ENCODE data around the gene BCOR. TPM values are rescaled to one million over a fixed set of nuclear protein-coding genes. Genes with fewer than 3 reads are reported as not detected.
A peak's percentile ranks its signal among the peaks of the same experiment; 100 is the strongest.

BCOR gene
- total RNA-seq, 4 donors from 2014 or later = 19.9 to 32.5 (median 26.0) TPM

GRCh38 chrX:40107291-40108161, 9.8 kb upstream of the BCOR start:
- no peak for TF ChIP-seq CTCF (IDR thresholded peaks at IDR 0.05)
- TF ChIP-seq EP300 (IDR thresholded peaks at IDR 0.05) = no peak
- no peak for TF ChIP-seq POLR2AphosphoS5 (IDR thresholded peaks at IDR 0.05)
- TF ChIP-seq POLR2A (IDR thresholded peaks at IDR 0.05; ENCODE audit: low read depth) = no peak
- intact Hi-C loops (cut with DNase I) = loop anchor here (5.0 kb wide), 1 partner anchor 45 kb away; no protein-coding TSS in a partner anchor
- Histone ChIP-seq H3K27me3 (peaks cover 0 to 15% (median 4%) of the 10 kb centered on the region in 4 donors), H3K27ac (replicated peaks in 1 of 4) (peak overlapping the region; percentile 83 to 98 (median 96)), H3K4me3 (peak overlapping the region; percentile 59 to 81 (median 68)), H3K9me3 (no peaks in the 10 kb centered on the region), H3K4me1 (peaks cover 31 to 72% (median 33%) of the 10 kb centered on the region in 4 donors), H3K36me3 (no peaks in the 10 kb centered on the region)
- WGBS = 17% methylated on average over 39 of the region's 76 CpGs
- no peak for DNase-seq (ENCODE audit: extremely low spot score)

- intact Hi-C loops (cut with DNase I) = loop anchor here (5.0 kb wide), 1 partner anchor 46 kb away; no protein-coding TSS in a partner anchor
- no peak for DNase-seq (ENCODE audit: extremely low spot score)
- WGBS = 3% methylated on average over 33 of the region's 36 CpGs
- peak overlapping the region; percentile 83 to 98 (median 96) for H3K27ac ChIP-seq (replicated peaks in 1 of 4)
- no peaks in the 10 kb centered on the region for H3K9me3 ChIP-seq
- H3K4me1 ChIP-seq = peaks cover 31 to 77% (median 33%) of the 10 kb centered on the region in 4 donors
- no peaks in the 10 kb centered on the region for H3K36me3 ChIP-seq
- H3K27me3 ChIP-seq = peaks cover 0 to 19% (median 4%) of the 10 kb centered on the region in 4 donors
- peak overlapping the region; percentile 59 to 81 (median 68) for H3K4me3 ChIP-seq
- peak in 1 of 2 donors; percentile 16 for TF ChIP-seq POLR2AphosphoS5 (IDR thresholded peaks at IDR 0.05)
- TF ChIP-seq EP300 (IDR thresholded peaks at IDR 0.05) = no peak
Observed at GRCh38 chrX:40106676-40107290, 9.0 kb upstream of the BCOR start.

GRCh38 chrX:40105835-40106675, 8.3 kb upstream of the BCOR start:
- H3K27ac ChIP-seq (replicated peaks in 1 of 4) = peak overlapping the region; percentile 83 to 98 (median 96)
- H3K27me3 ChIP-seq = peaks cover 0 to 19% (median 4%) of the 10 kb centered on the region in 4 donors
- 9% methylated on average over 17 of the region's 85 CpGs for WGBS
- intact Hi-C loops (cut with DNase I) = loop anchor here (5.0 kb wide), 1 partner anchor 46 kb away; no protein-coding TSS in a partner anchor
- H3K36me3 ChIP-seq = no peaks in the 10 kb centered on the region
- no peaks in the 10 kb centered on the region for H3K9me3 ChIP-seq
- peaks cover 31 to 79% (median 33%) of the 10 kb centered on the region in 4 donors for H3K4me1 ChIP-seq
- DNase-seq (ENCODE audit: extremely low spot score) = no peak
- H3K4me3 ChIP-seq = peak overlapping the region; percentile 59 to 81 (median 68)
- peak; percentile 5 to 51 for TF ChIP-seq POLR2AphosphoS5 (IDR thresholded peaks at IDR 0.05)
- TF ChIP-seq CTCF (IDR thresholded peaks at IDR 0.05) = no peak

GRCh38 chrX:40104985-40105834, 7.5 kb upstream of the BCOR start:
- intact Hi-C loops (cut with DNase I) = loop anchor here (5.0 kb wide), 1 partner anchor 47 kb away; no protein-coding TSS in a partner anchor
- 0% methylated on average over 9 of the region's 94 CpGs for WGBS
- Histone ChIP-seq H3K27ac (replicated peaks in 1 of 4) (peak overlapping the region; percentile 83 to 98 (median 96)), H3K4me3 (peak overlapping the region; percentile 59 to 81 (median 68)), H3K9me3 (no peaks in the 10 kb centered on the region), H3K4me1 (peaks cover 29 to 85% (median 40%) of the 10 kb centered on the region in 4 donors), H3K36me3 (no peaks in the 10 kb centered on the region), H3K27me3 (peaks cover 0 to 19% (median 4%) of the 10 kb centered on the region in 4 donors)
- DNase-seq (ENCODE audit: extremely low spot score) = no peak
- no peak for TF ChIP-seq POLR2A (IDR thresholded peaks at IDR 0.05; ENCODE audit: low read depth)
- TF ChIP-seq EP300 (IDR thresholded peaks at IDR 0.05) = no peak
- no peak for TF ChIP-seq CTCF (IDR thresholded peaks at IDR 0.05)
- TF ChIP-seq POLR2AphosphoS5 (IDR thresholded peaks at IDR 0.05) = no peak

Measured in esophagus muscularis mucosa (tissue), 4 donors.